Uterus (tissue), 2 donors: Measurements from ENCODE around the gene TLE4.

ENCODE experiments used
- POLR2A ChIP-seq, 2 donors: fragments of 450-650 bp; IDR thresholded peaks; one replicate each; pipeline ENCODE4 v1.6.1; 2016; ENCODE audit warnings: antibody characterized with exemption in 2 of 2, mild to moderate bottlenecking in 1 of 2, moderate library complexity in 1 of 2
- TF ChIP-seq, protein P1 (sequence below), 4 experiments: fragments of 200-600 bp in 2 of 4; fragments of 450-650 bp in 2 of 4; sonication (generic) in 2 of 4; IDR thresholded peaks; one replicate each; pipeline ENCODE4 v1.5.1; 2016 to 2019; ENCODE audit warnings: antibody characterized with exemption in 4 of 4, mild to moderate bottlenecking in 2 of 4, moderate library complexity in 1 of 4

DNA sequence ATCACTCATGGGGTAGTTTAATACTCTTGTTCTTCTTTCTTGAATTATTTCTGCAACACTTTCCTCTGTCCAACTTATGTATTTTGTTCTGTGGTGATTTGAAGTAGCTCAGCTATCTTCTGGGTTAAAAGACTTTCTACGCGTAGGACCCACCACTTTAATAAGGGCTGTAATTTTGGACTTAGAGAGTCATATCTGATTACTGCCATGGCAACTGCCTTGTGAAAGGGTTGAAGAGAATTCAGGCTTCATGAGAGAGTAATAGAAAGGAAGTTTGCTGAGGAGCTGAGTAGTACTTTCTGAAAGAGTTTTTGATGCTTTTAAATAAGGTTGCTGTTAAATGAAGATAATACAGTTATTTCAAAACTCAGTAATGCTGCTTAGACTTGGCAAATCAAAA, 89.5 kb downstream of the TLE4 start:
- TF ChIP-seq, protein P1, sequence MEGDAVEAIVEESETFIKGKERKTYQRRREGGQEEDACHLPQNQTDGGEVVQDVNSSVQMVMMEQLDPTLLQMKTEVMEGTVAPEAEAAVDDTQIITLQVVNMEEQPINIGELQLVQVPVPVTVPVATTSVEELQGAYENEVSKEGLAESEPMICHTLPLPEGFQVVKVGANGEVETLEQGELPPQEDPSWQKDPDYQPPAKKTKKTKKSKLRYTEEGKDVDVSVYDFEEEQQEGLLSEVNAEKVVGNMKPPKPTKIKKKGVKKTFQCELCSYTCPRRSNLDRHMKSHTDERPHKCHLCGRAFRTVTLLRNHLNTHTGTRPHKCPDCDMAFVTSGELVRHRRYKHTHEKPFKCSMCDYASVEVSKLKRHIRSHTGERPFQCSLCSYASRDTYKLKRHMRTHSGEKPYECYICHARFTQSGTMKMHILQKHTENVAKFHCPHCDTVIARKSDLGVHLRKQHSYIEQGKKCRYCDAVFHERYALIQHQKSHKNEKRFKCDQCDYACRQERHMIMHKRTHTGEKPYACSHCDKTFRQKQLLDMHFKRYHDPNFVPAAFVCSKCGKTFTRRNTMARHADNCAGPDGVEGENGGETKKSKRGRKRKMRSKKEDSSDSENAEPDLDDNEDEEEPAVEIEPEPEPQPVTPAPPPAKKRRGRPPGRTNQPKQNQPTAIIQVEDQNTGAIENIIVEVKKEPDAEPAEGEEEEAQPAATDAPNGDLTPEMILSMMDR (IDR thresholded peaks at IDR 0.05), result no peak
- no peak for TF ChIP-seq POLR2A (IDR thresholded peaks at IDR 0.05)
